SH-SY5Y (cell line): ENCODE results near the gene MMP28.

Source experiments
- GATA2 ChIP-seq: IDR thresholded peaks from 2 replicates; pipeline ENCODE4 v1.6.1; 2011; ENCODE audit warnings: mild to moderate bottlenecking, low read depth, low read length
- GATA3 ChIP-seq: IDR thresholded peaks from 2 replicates; pipeline ENCODE4 v1.6.1; 2011; ENCODE audit warnings: low read depth, mild to moderate bottlenecking, low read length, moderate library complexity

- TF ChIP-seq GATA3 (no peak), GATA2 (no peak)
Measured at GRCh38 chr17:35752945-35753764, 42.3 kb downstream of the MMP28 start, which contains the start of gene GAS2L2.
